ENCODE results near the gene KPTN. TPM values are rescaled to one million over a fixed set of nuclear protein-coding genes. Genes with fewer than 3 reads are reported as not detected.

The KPTN gene
- total RNA-seq, 1 donor from 2014 or later = 8.7 TPM

DNA sequence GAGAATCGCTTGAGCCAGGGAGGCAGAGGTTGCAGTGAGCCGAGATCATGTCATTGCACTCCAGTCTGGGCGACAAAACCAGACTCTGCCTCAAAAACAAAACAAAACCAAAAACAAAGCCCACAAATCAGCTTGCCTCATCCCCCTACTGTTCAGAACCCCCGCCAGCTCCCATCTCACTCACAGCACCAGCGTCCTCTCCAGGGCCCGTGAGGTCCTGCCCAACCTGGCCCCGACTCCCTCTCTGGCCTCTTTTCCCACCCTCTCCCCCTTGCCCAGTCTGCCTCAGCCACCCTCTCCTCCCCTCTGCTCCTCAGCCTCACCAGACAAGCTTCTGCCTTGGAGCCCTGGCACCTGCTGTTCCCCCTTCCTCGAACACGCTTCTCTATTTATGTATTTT is 16.1 kb downstream of the KPTN start:
- Mint-ChIP-seq H3K4me3 (no peak overlapping the region), H3K27me3 (peaks cover 58% of the 10 kb centered on the region), H3K4me1 (peaks cover 9% of the 10 kb centered on the region), H3K36me3 (ENCODE audit: low read depth) (no peaks in the 10 kb centered on the region), H3K9me3 (no peaks in the 10 kb centered on the region), H3K27ac (no peak overlapping the region)
- ChIA-PET CTCF (no interaction called here), POLR2A (no interaction called here)
- intact Hi-C loops (cut with micrococcal nuclease) = no loop called here
- DNase-seq = no peak
- TF ChIP-seq, protein P1, sequence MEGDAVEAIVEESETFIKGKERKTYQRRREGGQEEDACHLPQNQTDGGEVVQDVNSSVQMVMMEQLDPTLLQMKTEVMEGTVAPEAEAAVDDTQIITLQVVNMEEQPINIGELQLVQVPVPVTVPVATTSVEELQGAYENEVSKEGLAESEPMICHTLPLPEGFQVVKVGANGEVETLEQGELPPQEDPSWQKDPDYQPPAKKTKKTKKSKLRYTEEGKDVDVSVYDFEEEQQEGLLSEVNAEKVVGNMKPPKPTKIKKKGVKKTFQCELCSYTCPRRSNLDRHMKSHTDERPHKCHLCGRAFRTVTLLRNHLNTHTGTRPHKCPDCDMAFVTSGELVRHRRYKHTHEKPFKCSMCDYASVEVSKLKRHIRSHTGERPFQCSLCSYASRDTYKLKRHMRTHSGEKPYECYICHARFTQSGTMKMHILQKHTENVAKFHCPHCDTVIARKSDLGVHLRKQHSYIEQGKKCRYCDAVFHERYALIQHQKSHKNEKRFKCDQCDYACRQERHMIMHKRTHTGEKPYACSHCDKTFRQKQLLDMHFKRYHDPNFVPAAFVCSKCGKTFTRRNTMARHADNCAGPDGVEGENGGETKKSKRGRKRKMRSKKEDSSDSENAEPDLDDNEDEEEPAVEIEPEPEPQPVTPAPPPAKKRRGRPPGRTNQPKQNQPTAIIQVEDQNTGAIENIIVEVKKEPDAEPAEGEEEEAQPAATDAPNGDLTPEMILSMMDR (IDR thresholded peaks at IDR 0.05) = no peak
- no peak for ATAC-seq (ENCODE audit: low read depth)

DNA sequence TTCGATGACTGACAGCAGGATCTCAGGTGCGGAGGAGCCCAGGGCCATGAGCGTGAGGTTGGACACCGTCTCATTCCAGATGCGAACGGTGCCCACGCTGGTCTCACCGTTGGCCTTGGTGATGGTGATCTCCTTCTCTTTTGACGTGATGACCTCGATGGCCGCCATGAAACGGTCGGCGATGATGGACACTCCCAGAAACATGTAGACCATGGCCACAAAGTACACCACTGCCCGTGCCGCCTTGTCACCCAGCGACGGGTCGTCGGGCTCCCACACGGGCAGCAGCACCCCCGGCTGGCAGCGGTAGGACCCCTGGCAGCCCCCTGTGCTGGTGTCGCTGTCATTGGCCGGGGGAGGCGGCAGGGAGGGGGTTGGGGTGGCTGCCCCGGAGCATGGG is 18.1 kb downstream of the KPTN start:
- intact Hi-C loops (cut with micrococcal nuclease) = no loop called here
- Mint-ChIP-seq H3K27me3 (peaks cover 58% of the 10 kb centered on the region), H3K27ac (no peak overlapping the region), H3K4me3 (no peak overlapping the region), H3K36me3 (ENCODE audit: low read depth) (no peaks in the 10 kb centered on the region), H3K4me1 (peaks cover under 1% of the 10 kb centered on the region), H3K9me3 (no peaks in the 10 kb centered on the region)
- DNase-seq (no peak), ATAC-seq (ENCODE audit: low read depth) (no peak)
- ChIA-PET POLR2A (no interaction called here), CTCF (no interaction called here)
- TF ChIP-seq, protein P1 (IDR thresholded peaks at IDR 0.05) = no peak

DNA sequence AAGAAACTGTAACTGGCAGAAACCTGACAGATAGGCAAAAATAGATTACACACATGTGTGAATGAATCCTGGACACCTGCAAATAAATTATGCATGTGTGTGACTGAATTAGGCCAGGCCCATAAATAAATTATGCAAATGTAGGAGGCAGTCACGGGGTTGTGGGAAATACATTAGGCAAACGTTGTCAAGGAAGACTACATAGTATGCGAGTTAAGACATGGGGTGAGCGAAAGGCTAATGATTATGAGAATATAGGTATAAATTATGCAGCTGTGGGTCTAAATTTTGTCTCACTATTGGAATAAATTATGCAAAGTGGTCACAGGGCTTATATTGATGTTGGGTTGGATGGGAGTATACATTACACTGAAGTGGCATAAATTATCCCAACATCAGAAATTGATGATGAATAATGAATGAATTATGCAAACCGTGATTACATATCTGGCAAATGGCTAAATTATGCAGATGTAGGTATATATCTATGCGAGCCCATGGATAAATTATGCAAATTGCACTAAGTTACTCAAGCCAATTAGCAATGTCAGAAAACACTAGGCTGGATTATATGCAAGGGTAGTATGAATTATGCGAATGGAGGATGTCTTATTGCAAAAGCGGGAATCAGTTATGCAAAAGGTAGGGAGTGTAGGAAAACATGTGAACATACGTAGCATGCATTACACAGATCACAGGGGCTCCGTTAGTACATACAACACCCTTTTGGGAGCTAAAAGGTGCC is 19.2 kb downstream of the KPTN start:
- TF ChIP-seq, protein P1 (IDR thresholded peaks at IDR 0.05) = no peak
- CTCF ChIA-PET = no interaction called here
- POLR2A ChIA-PET = no interaction called here
- Mint-ChIP-seq H3K27me3 (peaks cover 51% of the 10 kb centered on the region), H3K9me3 (no peaks in the 10 kb centered on the region), H3K4me1 (no peaks in the 10 kb centered on the region), H3K4me3 (no peak overlapping the region), H3K27ac (no peak overlapping the region), H3K36me3 (ENCODE audit: low read depth) (no peaks in the 10 kb centered on the region)
- intact Hi-C loops (cut with micrococcal nuclease) = no loop called here
- ATAC-seq (ENCODE audit: low read depth) (no peak), DNase-seq (no peak)

GRCh38 chr19:47461876-47462275 is 22.1 kb downstream of the KPTN start:
- POLR2A ChIA-PET = interaction anchor here (0.6 kb wide), 1 partner anchor 100 kb away, joined by 5 read pairs; no protein-coding TSS in a partner anchor
- Mint-ChIP-seq H3K27ac (no peak overlapping the region), H3K4me1 (no peaks in the 10 kb centered on the region), H3K36me3 (ENCODE audit: low read depth) (no peaks in the 10 kb centered on the region), H3K4me3 (no peak overlapping the region), H3K27me3 (peaks cover 28% of the 10 kb centered on the region), H3K9me3 (no peaks in the 10 kb centered on the region)
- TF ChIP-seq, protein P1 (IDR thresholded peaks at IDR 0.05) = no peak
- no peak for ATAC-seq (ENCODE audit: low read depth)
- intact Hi-C loops (cut with micrococcal nuclease) = no loop called here
- no peak for DNase-seq
- CTCF ChIA-PET = no interaction called here

DNA sequence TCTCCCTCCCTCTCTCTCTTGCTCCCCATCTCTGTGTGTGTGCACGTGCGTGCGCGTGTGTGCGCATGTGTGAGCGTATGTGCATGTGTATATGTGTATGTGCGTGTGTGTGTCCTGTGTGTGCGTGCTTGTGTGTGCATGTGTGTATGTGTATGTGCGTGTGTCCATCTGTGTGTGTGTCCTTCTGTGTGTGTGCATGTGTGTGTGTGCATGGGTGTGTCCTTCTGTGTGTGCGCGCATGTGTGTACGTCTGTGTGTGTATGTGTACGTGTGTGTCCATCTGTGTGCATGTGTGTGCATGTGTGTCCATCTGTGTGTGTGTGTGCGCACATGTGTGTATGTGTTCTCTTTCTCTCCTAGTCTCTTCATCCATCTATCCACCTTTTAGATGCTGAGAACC is 24.5 kb downstream of the KPTN start:
- Mint-ChIP-seq H3K9me3 (peaks cover 5% of the 10 kb centered on the region), H3K27me3 (peaks cover 31% of the 10 kb centered on the region), H3K27ac (no peak overlapping the region), H3K36me3 (ENCODE audit: low read depth) (no peaks in the 10 kb centered on the region), H3K4me1 (no peaks in the 10 kb centered on the region), H3K4me3 (no peak overlapping the region)
- POLR2A ChIA-PET = no interaction called here
- DNase-seq (no peak), ATAC-seq (ENCODE audit: low read depth) (no peak)
- CTCF ChIA-PET = no interaction called here
- intact Hi-C loops (cut with micrococcal nuclease) = no loop called here
- TF ChIP-seq, protein P1 (IDR thresholded peaks at IDR 0.05) = no peak

All from activated B cell treated with CpG ODN at 0.5 μM for 24 hours (primary cell).